SK-N-SH (cell line): Measurements from ENCODE around the gene KREMEN2.

Source experiments
- CTCF ChIP-seq: fragments of 200-600 bp; sonication (generic); IDR thresholded peaks from 2 replicates; pipeline ENCODE4 v1.6.1; 2017; ENCODE audit warnings: antibody characterized with exemption, mild to moderate bottlenecking, moderate library complexity
- EZH2phosphoT487 ChIP-seq: fragments of 200-600 bp; sonication (generic); IDR thresholded peaks from 2 replicates; pipeline ENCODE4 v1.6.1; 2017; ENCODE audit warnings: low read depth, mixed run types, mild to moderate bottlenecking, antibody characterized with exemption, moderate library complexity, borderline replicate concordance
- MXI1 ChIP-seq: IDR thresholded peaks from 2 replicates; pipeline ENCODE4 v1.6.1; 2012; ENCODE audit warnings: mild to moderate bottlenecking, low read depth, low read length, improper control_type of control experiment
- POLR2AphosphoS5 ChIP-seq: IDR thresholded peaks from 2 replicates; pipeline ENCODE4 v1.6.1; 2012; ENCODE audit warnings: low read depth, low read length
- TF ChIP-seq, protein P1 (sequence below): fragments of 150-350 bp; IDR thresholded peaks from 2 replicates; pipeline ENCODE4 v1.6.1; 2016; ENCODE audit warnings: mild to moderate bottlenecking, low read depth, low read length

- TF ChIP-seq CTCF, result no peak
- no peak for TF ChIP-seq POLR2AphosphoS5
- TF ChIP-seq, protein P1, sequence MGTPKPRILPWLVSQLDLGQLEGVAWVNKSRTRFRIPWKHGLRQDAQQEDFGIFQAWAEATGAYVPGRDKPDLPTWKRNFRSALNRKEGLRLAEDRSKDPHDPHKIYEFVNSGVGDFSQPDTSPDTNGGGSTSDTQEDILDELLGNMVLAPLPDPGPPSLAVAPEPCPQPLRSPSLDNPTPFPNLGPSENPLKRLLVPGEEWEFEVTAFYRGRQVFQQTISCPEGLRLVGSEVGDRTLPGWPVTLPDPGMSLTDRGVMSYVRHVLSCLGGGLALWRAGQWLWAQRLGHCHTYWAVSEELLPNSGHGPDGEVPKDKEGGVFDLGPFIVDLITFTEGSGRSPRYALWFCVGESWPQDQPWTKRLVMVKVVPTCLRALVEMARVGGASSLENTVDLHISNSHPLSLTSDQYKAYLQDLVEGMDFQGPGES, result no peak
- no peak for TF ChIP-seq EZH2phosphoT487
- no peak for TF ChIP-seq MXI1
Observed at GRCh38 chr16:2981899-2982250, 17.8 kb downstream of the KREMEN2 start.
